DND-41 (cell line): ENCODE data around the gene EEF1A1.

Experiments used
- ATAC-seq: fragments of 200-7000 bp; cut with Tn5 transposase; 3 replicates; pipeline ENCODE4 v1.9.1; 2021; ENCODE audit warnings: low read depth; ENCODE audit not compliant: insufficient read depth
- DNase-seq: peaks from one replicate; pipeline ENCODE4 v3.0.0-alpha.2; 2020
- H2AFZ ChIP-seq: 2 replicates; pipeline ENCODE4 v1.6.0; 2012; ENCODE audit warnings: low read depth, low read length
- H3K27ac ChIP-seq: 2 replicates; pipeline ENCODE4 v1.5.1; 2012; ENCODE audit warnings: low read length, inconsistent platforms
- H3K27me3 ChIP-seq: fragments of 200-600 bp; sonication (generic); 2 replicates; pipeline ENCODE4 v1.6.0; 2012; ENCODE audit warnings: low read length, mild to moderate bottlenecking, inconsistent platforms; ENCODE audit not compliant: insufficient read depth, poor library complexity
- H3K36me3 ChIP-seq: 2 replicates; pipeline ENCODE4 v1.5.1; 2012; ENCODE audit warnings: low read length, inconsistent platforms; ENCODE audit not compliant: insufficient read depth
- H3K4me1 ChIP-seq: 2 replicates; pipeline ENCODE4 v1.5.1; 2012; ENCODE audit warnings: mild to moderate bottlenecking, low read length; ENCODE audit not compliant: insufficient read depth
- H3K4me2 ChIP-seq: 2 replicates; pipeline ENCODE4 v1.6.0; 2012; ENCODE audit warnings: mild to moderate bottlenecking, moderate library complexity, low read length, inconsistent platforms; ENCODE audit not compliant: insufficient read depth
- H3K4me3 ChIP-seq, 2 experiments: fragments of 200-600 bp in 1 of 2; shearing (Covaris generic) in 1 of 2; 2 replicates each; pipeline ENCODE4 v1.5.1; 2012 to 2016; ENCODE audit warnings: inconsistent platforms in 2 of 2, low read length in 2 of 2, mild to moderate bottlenecking in 2 of 2, low read depth in 1 of 2, moderate library complexity in 1 of 2
- H3K79me2 ChIP-seq: 2 replicates; pipeline ENCODE4 v1.6.0; 2012; ENCODE audit warnings: low read length, inconsistent platforms; ENCODE audit not compliant: insufficient read depth
- H3K9ac ChIP-seq: 2 replicates; pipeline ENCODE4 v1.6.0; 2012; ENCODE audit warnings: low read depth, mild to moderate bottlenecking, inconsistent platforms, low read length, moderate library complexity
- H3K9me3 ChIP-seq: 2 replicates; pipeline ENCODE4 v1.5.1; 2012; ENCODE audit warnings: low read length, moderate library complexity, mild to moderate bottlenecking, inconsistent platforms; ENCODE audit not compliant: insufficient read depth, severe bottlenecking
- H4K20me1 ChIP-seq: 2 replicates; pipeline ENCODE4 v1.6.0; 2012; ENCODE audit warnings: low read length; ENCODE audit not compliant: insufficient read depth
- CTCF ChIP-seq: IDR thresholded peaks from 2 replicates; pipeline ENCODE4 v1.5.1; 2012; ENCODE audit warnings: borderline replicate concordance, low read length, moderate library complexity, mild to moderate bottlenecking; ENCODE audit not compliant: poor library complexity, severe bottlenecking; ENCODE audit errors: extremely low read depth
- EZH2 ChIP-seq: IDR thresholded peaks from 3 replicates; pipeline ENCODE4 v1.6.1; 2012; ENCODE audit warnings: borderline replicate concordance, low read depth, mild to moderate bottlenecking, moderate library complexity, low read length, inconsistent platforms; ENCODE audit not compliant: severe bottlenecking

Gene EEF1A1

DNA sequence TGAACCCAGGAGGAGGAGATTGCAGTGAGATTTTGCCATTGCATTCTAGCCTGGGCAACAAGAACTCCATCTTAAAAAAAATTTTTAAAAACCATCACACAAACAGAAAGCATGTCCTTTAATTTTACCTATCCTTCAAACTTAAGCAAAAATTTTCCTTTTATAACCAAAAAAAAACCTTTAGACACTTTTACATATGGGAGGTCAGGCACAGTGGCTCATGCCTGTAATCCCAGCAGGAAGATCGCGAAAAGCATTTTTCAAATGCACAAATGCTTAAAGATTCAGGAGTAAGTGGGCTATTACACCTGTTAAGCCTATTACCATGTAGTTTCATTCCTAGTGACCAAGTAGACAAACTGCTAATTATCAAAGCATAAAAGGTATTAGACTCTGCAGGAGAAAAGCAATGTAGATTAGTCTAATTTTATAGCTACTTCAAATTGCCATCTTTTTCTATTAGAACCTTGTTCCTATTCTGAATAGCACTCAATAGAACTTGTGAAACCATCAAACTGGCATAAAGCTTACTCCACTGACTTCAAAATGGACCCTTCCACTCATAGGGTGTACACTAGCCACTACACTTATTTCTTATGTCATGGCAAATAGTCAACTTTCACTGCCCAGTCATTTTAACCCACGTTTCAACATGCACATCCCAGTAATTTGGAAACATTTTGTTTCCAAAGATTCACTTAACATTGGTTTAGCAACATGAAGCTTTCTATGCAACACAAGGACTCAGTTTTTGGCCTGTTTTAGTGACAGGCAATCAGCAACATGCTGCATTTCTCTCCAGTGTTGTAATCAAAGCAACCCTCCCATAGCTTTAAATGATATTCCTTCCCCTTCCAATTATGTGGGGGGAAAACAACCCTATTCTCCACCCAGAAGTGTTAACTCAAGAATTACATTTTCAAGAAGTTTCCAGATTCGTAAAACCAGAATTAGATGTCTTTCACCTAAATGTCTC lies 4.0 kb downstream of the EEF1A1 start:
- H2AFZ ChIP-seq = no peak overlapping the region
- DNase-seq (no peak), ATAC-seq (no peak)
- no peaks in the 10 kb centered on the region for H3K9me3 ChIP-seq
- peak overlapping the region; percentile 40; the same call in 1 of the 2 replicates for H3K4me2 ChIP-seq
- no peaks in the 10 kb centered on the region for H3K27me3 ChIP-seq
- H3K36me3 ChIP-seq = peaks cover 61% of the 10 kb centered on the region
- H3K27ac ChIP-seq = no peak overlapping the region
- H3K79me2 ChIP-seq = peaks cover 51% of the 10 kb centered on the region
- H3K4me1 ChIP-seq = peaks cover 33% of the 10 kb centered on the region
- peak overlapping the region in 1 of 2 experiments; percentile 9; a peak in 1 of 4 replicates for H3K4me3 ChIP-seq
- H3K9ac ChIP-seq = no peak overlapping the region
- TF ChIP-seq CTCF = no peak
- TF ChIP-seq EZH2 = no peak
- H4K20me1 ChIP-seq = peaks cover 51% of the 10 kb centered on the region

DNA sequence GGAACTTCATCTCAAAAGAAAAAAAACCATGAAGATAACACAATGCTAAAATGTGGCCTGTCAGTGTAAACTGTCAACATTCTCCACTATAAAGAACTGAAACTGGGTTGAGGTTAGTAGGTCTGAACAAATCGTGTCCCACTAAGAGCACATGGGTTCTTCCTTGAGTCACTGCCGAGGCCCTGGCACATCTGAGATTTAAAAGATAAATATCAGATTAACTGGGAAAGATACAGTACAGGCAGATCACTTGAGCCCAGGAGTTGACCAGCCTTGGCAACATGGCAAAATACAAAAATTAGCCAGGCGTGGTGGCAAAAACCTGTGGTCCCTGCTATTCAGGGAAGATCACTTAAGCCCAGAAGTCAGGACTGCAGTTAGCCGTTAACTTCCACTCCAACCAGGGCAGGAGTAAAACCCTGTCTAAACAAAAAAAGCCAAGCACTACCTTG lies 5.6 kb downstream of the EEF1A1 start:
- DNase-seq = no peak
- Histone ChIP-seq H3K4me3 (no peak overlapping the region), H3K79me2 (peaks cover 38% of the 10 kb centered on the region), H3K4me1 (peaks cover 32% of the 10 kb centered on the region), H3K36me3 (peaks cover 58% of the 10 kb centered on the region), H3K27me3 (no peaks in the 10 kb centered on the region), H4K20me1 (peaks cover 51% of the 10 kb centered on the region), H3K4me2 (peak overlapping the region; percentile 14; the same call in 1 of the 2 replicates), H2AFZ (no peak overlapping the region), H3K9ac (no peak overlapping the region), H3K9me3 (no peaks in the 10 kb centered on the region), H3K27ac (no peak overlapping the region)
- TF ChIP-seq CTCF (no peak), EZH2 (no peak)
- ATAC-seq = 0 out of 3 replicates have a peak, but pooled peaks have one; percentile 6

DNA sequence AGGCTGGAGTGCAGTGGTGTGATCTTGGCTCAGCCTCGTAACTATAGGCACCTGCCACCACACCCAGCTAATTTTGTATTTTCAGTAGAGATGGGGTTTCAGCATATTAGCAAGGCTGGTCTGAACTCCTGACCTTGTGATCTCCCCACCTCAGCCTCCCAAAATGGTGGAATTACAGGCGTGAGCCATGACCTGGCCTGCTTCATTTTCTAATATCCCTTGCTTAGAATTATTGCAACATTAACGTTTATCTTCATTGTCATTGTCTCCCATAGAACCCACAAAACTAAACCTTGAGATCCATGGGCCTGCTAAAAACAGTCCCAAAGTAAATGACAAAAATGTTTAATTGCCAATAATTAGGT lies 6.1 kb downstream of the EEF1A1 start:
- no peaks in the 10 kb centered on the region for H3K9me3 ChIP-seq
- H3K79me2 ChIP-seq = peaks cover 33% of the 10 kb centered on the region
- H4K20me1 ChIP-seq = peaks cover 46% of the 10 kb centered on the region
- no peak for DNase-seq
- H3K27ac ChIP-seq = no peak overlapping the region
- H3K27me3 ChIP-seq = no peaks in the 10 kb centered on the region
- peaks cover 53% of the 10 kb centered on the region for H3K36me3 ChIP-seq
- H3K4me2 ChIP-seq = no peak overlapping the region
- H3K4me3 ChIP-seq = no peak overlapping the region
- no peak overlapping the region for H2AFZ ChIP-seq
- ATAC-seq = no peak; the same call in 2 of the 3 replicates
- H3K4me1 ChIP-seq = peaks cover 29% of the 10 kb centered on the region
- TF ChIP-seq EZH2 (no peak), CTCF (no peak)
- H3K9ac ChIP-seq = no peak overlapping the region
